Activated CD4-positive, alpha-beta T cell treated with anti-CD3 and anti-CD28 coated beads, Interleukin-2, amount 50 U/mL, for 24 hours (primary cell): ENCODE measurements around the gene SH2B2.
"Not testable (repeated sequence)": the region's sequence is repeated elsewhere in the genome, so short reads cannot be mapped to it uniquely, and the experiment has no call there.

Experiments
- DNase-seq, 2 donors: peaks; one replicate each; pipeline ENCODE4 v3.0.0-alpha.2; 2020; ENCODE audit warnings: low read depth in 1 of 2, low spot score in 1 of 2

Gene SH2B2

GRCh38 chr7:102285540-102286236 is 980 bp upstream of the SH2B2 start:
- no peak for DNase-seq

GRCh38 chr7:102287111-102287980 is 678 bp downstream of the SH2B2 start:
- DNase-seq, result no peak

GRCh38 chr7:102287981-102288278 is 1.3 kb downstream of the SH2B2 start:
- no peak for DNase-seq

- no peak for DNase-seq
Observed at GRCh38 chr7:102288285-102288930, 1.7 kb downstream of the SH2B2 start.

GRCh38 chr7:102289057-102289456 is 2.4 kb downstream of the SH2B2 start:
- no peak for DNase-seq

GRCh38 chr7:102291056-102291915 is 4.6 kb downstream of the SH2B2 start:
- DNase-seq, result no peak

GRCh38 chr7:102291916-102292267 is 5.2 kb downstream of the SH2B2 start:
- DNase-seq, result no peak

- no peak for DNase-seq
Observed at GRCh38 chr7:102292813-102293798, 6.4 kb downstream of the SH2B2 start.

- DNase-seq, result no peak
Observed at GRCh38 chr7:102294589-102294988, 7.9 kb downstream of the SH2B2 start.

GRCh38 chr7:102295346-102296178 is 8.9 kb downstream of the SH2B2 start:
- no peak for DNase-seq

- DNase-seq, result no peak
Observed at GRCh38 chr7:102296179-102296438, 9.4 kb downstream of the SH2B2 start.

GRCh38 chr7:102296514-102296913 is 9.8 kb downstream of the SH2B2 start:
- no peak for DNase-seq

- no peak for DNase-seq
Observed at GRCh38 chr7:102297487-102298218, 11.0 kb downstream of the SH2B2 start.

GRCh38 chr7:102300643-102301221 is 14.1 kb downstream of the SH2B2 start:
- no peak for DNase-seq

GRCh38 chr7:102301367-102301766 is 14.7 kb downstream of the SH2B2 start:
- DNase-seq, result not testable (repeated sequence)

- no peak for DNase-seq
Observed at GRCh38 chr7:102302025-102302424, 15.4 kb downstream of the SH2B2 start.

- no peak for DNase-seq
Observed at GRCh38 chr7:102303669-102304422, 17.2 kb downstream of the SH2B2 start.

- DNase-seq, result no peak
Observed at GRCh38 chr7:102304668-102305067, 18.0 kb downstream of the SH2B2 start.
